Anterior cingulate cortex (tissue), 58 donors: ENCODE measurements around the gene MACO1.
"Not testable (repeated sequence)": the region's sequence is repeated elsewhere in the genome, so short reads cannot be mapped to it uniquely, and the experiment has no call there.

Experiments used
- DNase-seq, 58 donors: peaks; one replicate each; lab custom pipeline; 2025; lab: John Stamatoyannopoulos, UW

Gene MACO1

DNA sequence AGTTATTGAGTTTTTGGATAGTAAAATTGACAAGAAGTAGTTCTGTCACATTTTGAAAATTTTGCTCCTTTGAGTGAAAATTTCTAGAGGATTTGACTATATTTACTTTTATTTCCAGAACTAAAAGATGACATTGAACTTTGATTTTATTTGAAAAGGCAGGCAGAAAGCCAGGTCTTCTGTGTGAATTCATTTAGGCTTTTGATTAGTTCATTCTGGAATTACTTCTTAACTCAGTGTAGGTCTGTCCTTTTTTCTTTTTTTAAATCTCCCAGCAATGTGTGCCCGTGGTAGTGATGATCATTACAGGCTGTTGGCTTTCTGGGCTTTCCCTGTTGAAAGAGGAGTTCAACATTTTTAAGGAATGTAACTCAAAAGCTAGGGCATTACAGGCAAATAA lies 53.8 kb downstream of the MACO1 start:
- no peak for DNase-seq

DNA sequence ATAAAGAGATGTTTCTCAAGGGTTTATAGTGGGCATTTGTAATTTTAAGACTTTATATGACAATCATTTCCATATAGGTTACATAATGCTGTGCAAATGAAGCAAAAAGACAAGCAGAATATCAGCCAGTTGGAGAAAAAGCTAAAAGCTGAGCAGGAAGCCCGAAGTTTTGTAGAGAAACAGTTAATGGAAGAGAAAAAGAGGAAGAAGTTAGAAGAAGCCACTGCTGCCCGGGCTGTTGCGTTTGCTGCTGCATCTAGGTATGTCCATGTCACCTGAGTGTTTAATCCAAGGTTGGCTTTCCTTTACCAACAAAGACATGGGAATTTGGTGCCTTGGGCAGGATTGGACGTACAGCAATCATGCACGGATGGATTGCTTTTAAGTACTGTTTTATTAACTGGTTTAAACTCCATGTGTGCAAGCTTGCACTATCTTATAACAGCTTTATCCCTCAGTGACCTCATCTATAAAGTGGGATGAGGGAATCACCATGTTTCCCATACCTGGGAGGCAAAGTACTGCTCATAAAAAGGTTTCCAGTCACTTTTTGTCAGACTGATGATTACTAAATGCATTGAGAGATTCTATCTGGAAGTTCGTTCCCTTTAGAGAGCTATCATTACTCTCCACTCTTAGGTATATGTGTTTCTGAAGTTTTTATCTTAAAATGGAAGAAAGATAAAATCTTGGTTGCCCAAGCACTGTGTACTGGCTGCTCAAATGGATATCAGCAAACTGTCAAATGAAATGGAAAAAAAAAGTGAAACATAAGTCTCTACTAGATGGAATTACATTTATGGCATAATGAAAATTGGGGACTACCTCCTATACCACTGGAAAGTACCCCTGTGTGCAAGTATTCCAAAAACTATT lies 55.1 kb downstream of the MACO1 start:
- DNase-seq: no peak

DNA sequence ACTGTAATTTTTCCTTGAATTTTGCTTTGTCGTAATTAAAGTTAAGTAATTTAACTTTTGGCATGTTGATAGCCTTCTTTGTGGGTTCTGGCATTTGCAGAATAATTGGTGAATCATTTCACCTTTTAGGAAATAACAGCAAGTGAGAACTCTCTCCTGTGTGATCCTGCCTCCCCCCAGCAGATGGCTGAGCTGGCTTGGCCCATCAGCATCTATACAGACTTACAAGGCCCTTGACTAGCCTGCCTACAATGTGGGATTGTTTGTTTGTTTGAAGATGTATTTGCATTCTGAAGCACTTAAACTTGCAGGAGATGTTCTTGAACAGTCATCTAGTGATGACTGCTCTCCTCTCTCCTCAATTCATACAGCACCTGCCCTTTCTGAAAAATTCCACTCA lies 55.9 kb downstream of the MACO1 start:
- peak in 2 of 58 donors; percentile 4 to 6 for DNase-seq

DNA sequence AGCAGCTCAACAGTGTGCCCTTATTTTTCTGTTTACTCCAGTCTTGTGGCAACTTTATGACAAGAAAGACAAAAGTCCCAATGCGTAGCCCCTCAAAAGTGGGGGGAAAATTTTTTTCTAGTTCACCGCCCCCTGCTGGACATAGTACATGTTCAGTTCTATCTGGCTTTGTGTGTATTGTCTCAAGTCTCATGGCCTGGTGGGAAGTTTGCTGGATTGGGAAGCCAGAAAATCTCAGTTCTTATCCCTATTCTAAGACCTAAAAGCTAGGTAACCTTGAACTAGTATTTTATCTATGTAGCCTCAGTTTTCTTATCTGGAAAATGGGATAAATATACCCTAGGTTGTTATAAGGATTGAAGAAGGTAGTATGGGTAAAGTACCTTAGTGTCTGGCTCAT lies 56.9 kb downstream of the MACO1 start:
- DNase-seq: no peak

DNA sequence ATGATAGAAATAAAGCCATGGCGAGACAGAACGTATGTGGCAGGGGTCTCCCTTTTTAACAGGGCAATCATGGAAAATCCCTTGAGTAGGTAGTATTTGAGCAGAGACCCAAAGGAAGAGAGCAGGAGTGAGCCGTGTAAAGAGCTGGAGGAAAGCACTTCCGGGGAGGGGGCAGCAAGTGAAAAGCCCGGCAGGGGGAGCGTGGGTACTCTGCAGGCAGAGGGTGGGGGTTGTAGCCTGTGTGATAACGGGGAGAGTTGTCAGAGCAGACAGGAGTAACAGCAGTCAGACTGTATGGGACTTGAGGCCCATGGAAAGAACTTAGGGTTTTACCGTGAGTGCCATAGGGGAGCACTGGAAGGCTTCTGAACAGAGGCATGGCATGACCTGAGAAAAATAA lies 61.6 kb downstream of the MACO1 start:
- no peak for DNase-seq

DNA sequence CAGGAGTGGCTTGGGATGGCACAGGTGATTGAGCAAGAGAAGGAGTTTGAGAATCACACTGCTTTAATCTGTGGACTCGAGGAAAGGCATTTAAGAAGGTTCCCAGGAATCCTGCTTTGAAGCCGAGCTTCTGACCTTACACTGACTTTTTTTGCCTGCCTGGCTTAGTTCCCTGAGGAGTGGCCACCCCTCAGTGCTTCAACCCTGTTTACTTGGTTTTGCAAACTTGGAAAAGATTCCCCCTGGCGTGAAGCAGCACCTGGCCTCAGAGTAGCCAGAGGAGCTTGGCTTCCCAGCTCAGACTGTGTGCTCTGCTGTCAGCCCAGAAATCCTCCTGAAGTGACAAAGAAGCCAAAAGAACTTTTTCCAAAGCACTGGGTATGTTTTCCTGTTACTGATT lies 64.3 kb downstream of the MACO1 start:
- no peak for DNase-seq

DNA sequence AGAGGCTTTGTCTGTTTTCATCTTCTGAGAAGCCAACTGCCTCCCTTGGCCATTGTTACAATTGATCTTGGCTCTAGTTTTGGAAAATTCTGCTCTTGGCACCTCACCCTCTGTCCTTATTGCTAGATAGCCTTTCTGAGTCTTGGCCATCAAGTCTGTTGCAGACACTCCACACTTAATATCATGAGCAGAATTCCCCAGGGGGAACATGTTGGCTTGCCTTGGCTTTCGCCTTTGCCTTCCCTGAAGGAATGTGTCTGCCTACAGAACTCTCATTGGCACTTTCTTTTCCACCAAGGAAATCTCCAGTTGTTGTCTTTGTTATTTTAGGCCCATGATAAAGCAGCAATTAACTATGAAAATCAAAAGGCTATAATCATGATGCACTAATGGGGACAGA lies 70.0 kb downstream of the MACO1 start:
- no peak for DNase-seq

DNA sequence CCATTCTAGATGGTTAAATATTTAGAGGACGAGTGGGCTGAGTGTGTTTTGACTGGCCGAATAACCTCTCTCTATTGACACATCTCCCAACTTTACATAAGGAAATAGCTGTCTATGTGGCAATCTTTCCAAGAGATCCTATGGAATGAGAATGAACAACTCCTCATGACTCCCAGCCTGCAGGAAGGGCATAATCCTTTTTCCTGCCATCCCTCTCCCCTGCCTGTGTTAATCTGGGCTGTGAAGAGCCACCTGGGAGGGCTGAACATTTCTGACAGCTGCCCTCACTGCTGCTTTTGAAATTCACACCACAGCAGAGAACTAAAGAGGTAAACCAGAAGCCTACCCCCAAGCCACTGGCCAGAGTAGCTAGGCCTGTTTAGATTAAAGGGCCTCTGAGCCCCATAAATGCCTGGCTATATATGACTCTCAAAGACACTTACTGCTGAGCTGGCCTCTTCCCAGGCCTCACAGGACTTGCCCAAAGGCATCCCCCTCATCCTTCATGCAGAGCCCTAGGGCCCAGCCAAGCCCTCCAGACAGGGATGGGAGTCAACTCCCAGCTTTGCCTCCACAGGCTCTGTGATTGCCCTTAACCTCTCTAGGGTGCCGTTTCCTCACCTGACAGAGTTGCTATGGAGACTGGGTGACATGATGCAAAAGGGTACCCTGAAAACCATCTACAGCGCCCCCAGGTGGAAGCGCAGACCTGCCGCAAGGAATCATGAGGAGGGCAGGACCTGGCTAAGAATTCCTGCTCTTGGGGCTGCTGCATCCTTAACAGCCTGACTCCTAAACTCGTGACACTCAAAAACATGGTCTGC lies 70.8 kb downstream of the MACO1 start:
- DNase-seq: no peak

DNA sequence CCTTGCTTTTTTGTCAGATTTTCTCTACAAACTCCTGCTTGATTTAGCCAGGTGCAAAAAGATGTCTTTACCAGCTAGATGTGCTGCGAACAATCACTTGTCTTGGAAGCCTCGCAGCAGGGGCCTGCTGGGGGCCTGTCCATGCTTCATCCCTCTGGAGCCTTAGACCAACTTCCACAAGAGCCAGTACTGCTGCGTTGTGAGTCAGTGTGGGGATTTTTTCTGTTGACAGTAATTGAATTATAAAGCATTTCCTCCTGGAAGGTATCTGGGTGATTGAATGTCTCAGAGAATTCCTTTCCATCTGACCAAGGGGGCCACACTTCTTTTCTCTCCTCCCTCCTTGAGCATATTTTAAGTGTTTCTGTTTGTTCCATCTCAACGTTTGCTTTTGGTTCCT lies 72.3 kb downstream of the MACO1 start:
- DNase-seq: no peak

DNA sequence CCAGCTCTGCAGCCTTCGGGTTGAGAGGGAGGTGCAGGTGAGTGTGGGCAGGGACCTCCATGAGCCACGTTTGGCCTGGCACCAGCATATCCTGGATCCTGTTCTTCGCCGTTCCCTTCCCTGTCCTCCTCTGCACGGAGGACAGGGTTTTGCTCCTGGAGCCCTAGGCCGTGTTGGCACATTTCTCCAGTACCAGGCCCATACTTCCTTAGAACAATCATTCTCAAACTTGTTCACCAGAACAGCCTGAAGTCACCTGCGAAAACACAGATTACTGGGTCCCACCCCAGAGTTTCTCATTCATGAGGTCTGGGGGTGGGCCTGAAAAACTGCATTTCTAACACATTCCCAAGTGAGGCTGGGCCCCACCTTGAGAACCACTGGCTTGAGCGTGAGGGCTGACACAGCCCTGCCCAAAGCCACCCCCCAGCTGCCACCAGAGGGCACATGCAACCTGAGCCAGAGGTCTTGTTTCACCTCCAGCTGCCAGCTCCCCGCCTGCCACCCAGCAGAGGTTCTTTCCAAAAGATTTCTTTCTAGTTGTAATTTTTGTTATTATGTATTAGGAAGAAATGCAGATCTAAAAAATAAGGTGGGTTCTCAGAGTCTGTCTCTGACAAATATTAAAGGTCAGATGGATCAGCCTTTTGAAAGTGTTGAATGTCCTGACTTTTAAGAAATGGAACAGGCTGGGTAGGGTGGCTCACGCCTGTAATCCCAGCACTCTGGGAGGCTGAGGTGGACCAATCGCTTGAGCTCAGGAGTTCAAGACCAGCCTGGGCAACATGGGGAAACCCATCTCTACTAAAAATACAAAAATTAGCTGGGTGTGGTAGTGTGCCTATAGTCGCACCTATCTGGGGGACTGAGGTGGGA lies 73.1 kb downstream of the MACO1 start:
- peak in 3 of 58 donors; percentile 13 to 27 (median 16) for DNase-seq

DNA sequence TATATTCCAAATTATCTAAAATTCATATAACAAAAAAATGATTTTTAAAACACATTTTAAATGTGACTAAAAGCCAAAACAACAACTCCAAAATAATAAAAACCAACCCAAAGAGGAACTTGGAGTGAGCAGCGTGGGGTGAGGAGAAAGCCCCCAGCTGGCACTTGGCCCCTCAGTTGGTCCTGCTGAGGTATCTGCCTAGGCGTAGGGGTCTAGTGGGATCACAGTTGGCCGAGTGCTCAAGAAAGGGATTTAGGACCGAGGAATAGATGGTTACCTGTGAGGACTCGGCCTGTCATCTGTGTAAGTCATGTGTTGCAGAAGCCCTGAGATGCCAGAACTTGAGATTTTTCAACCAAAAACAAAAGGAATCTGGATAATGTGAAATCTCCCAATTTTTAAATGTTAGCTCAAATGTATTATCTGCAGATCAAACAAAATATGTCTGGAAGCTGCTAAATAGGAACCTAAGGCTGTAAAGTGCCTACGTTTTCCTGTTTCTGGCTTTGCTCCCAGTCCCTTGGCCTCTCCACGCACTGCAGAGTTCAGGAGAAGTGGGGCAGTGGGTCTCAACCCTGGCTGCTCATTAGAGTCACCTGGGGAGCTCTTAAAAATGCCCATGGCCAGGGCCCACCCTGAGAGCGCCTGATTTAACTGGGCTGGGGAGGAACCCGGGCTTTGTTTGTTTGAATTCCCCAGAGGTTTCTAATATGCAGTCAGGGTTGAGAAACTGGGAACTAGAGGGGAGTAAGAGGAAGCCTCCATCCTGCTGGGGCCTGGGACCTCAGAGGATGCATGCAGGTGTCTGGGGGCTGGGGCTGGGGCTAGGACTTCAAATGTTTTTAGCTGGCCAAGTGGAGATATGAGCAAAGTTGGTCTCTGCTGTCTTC lies 74.3 kb downstream of the MACO1 start:
- no peak for DNase-seq

DNA sequence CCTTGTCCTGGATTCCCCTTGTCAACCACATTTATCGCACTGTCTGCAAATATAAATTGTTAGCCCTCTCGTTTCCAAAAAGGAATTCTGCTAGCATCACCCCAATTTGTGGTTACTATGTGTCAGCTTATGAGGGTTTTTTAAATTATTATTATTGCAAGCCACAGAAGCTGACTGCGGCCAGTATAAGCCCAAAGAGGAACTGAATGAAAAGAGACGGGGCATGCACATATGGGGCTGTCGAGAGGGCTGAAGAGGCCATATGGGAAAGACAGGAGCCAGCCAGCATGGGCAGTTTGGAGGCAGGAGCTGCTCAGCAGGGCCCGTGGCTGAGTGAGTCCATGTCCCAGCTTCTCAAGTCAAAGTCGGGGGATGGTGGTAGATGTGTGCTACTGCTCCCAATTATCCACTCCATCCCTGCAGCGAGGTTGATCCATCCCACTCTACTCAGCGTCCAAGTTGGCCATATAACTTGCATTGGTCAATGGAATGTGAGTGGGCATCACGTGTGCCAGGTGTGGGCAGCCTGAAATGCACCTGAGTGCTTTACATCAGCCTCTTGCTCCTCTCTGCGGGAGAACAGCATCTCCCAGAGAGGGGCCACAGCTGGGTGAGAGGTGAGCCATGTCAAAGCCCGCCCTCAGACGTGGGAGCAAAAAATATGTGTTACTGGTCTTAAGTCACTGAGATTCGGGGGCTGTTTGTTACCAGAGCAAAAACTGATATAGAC lies 75.1 kb downstream of the MACO1 start:
- no peak for DNase-seq

DNA sequence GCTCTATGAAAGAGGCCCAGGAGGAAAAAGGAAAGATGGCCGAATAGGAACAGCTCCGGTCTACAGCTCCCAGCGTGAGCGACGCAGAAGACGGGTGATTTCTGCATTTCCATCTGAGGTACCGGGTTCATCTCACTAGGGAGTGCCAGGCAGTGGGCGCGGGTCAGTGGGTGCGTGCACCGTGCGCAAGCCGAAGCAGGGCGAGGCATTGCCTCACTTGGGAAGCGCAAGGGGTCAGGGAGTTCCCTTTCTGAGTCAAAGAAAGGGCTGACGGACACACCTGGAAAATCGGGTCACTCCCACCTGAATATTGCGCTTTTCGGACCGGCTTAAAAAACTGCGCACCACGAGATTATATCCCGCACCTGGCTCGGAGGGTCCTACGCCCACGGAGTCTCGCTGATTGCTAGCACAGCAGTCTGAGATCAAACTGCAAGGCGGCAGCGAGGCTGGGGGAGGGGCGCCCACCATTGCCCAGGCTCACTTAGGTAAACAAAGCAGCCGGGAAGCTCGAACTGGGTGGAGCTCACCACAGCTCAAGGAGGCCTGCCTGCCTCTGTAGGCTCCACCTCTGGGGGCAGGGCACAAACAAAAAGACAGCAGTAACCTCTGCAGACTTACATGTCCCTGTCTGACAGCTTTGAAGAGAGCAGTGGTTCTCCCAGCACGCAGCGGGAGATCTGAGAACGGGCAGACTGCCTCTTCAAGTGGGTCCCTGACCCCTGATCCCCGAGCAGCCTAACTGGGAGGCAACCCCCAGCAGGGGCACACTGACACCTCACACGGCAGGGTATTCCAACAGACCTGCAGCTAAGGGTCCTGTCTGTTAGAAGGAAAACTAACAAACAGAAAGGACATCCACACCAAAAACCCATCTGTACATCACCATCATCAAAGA lies 76.1 kb downstream of the MACO1 start:
- not testable (repeated sequence) for DNase-seq

DNA sequence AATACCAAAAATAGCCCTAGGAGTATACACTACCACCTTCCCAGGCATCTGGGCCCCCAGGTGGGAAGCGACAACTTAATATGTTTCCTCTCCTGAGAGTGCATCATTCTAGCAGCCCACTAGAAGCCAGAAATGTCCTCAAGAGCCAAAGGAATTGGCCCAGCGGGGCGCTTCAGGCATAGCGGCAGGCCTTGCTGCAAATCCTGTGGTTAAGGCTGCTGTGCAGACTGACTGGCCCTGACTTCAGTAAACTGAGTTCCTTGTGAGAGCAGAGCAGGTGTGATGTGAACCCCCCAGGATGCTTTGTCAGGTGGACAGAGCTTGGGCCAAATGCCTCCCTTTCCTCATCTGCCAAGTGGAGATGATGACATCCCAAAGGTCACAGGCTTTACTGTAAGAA lies 83.0 kb downstream of the MACO1 start:
- DNase-seq: no peak

DNA sequence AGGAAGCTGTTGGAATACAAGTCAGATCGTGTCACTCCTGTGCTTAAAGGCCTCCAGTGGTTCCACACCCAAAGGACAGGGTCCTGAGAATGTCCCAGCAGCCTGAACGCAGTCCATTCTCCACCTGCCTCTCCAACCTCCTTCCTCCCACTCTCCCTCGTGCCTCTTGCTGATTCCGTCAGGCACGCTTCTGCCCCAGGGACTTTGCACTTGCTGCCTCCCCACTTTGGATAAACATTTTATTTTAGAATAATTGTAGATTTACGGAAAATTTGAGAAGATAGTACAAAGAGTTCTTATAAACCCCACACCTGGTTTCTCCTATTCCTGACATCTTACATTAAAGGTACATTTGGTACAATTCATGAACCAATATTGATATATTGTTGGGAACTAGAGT lies 84.3 kb downstream of the MACO1 start:
- DNase-seq: no peak

DNA sequence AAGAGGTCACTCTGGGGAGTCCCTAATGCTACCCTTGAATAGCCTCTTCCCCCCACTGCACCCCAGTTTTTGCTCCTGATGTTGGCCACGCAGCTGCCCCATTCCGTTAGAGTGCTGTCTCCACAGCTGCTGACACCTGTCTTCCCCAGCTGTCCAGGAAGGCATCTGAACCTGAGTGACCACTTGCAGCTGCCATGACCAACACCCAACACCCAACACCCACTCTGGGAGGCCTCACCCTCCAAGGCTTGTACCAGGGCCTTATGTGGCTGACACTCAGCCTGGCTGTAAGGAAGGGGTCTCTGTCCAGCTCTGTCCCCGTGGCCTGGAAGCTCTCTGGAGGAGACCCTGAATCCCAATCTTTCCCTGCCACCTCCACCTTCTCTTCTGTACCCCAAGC lies 86.0 kb downstream of the MACO1 start:
- DNase-seq: no peak

DNA sequence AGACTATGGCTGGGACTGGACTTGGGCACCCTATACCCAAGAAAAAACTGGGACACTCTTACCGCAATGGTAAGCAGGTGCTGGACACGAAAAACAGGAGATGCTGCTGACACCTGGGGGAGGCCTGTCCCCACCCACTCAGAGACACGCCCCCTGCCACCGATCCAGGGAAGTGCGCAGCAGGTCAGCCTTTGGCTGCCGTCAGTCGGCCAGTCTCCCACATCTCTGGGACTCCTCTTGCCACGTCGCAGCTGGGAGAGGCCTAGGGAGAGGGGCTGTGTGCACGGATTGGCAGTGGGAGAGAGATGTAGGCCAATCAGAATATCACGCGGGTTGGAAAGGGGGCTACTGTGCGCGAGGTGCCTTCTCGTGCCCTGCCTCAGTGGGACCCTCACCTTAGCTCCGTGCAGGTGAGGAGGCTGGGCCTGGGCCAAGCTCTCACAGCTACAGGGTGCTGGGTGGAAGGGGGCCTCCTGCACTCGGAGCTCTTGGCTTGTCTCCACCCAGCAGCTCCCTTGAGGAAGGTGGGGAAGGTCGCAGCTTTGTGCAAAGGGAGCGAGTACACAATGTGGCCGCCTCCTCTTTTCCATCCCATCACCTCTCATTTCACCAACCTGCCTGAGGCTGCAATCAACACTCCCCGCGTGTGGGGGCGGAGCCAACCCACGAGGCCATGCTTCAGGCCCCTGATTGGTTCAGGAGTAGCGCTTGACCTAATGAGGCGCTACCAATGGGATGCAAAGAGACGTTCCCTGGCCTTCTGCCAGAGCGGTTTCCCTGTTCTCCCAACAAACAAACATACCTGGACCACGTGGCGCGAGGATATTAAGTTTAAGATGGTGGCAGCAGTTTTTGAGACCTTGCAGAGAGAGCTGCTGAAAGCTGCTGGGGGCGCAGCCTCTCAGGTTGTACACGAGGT lies 87.0 kb downstream of the MACO1 start:
- no peak for DNase-seq
